HG03060 (cell line): Measurements from ENCODE around the gene SERPINB4.

ENCODE experiments used
- ATAC-seq: cut with Tn5 transposase; IDR thresholded peaks from one replicate; pipeline ENCODE4 v1.9.1; 2021; ENCODE audit warnings: low read depth, moderate number of reproducible peaks; ENCODE audit not compliant: unreplicated experiment

Gene SERPINB4

DNA sequence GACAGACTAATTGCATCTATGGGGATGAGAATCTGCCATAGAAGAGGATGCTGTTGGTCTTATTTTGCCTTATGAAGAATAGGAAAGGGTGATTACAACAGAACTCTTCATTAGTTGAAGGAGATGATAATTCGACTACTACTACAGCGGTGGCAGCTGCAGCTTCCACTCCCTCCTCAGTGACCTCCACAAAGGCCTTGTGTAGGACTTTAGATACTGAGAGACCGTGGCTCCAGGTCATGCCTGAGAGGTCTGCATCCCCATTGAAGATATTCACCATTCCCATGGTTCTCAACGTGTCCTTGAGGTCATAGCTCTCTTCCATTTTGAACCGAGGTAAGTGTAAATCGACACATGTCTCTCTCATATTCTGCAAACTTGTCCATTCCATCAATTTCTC is 6.4 kb downstream of the SERPINB4 start:
- no peak for ATAC-seq

DNA sequence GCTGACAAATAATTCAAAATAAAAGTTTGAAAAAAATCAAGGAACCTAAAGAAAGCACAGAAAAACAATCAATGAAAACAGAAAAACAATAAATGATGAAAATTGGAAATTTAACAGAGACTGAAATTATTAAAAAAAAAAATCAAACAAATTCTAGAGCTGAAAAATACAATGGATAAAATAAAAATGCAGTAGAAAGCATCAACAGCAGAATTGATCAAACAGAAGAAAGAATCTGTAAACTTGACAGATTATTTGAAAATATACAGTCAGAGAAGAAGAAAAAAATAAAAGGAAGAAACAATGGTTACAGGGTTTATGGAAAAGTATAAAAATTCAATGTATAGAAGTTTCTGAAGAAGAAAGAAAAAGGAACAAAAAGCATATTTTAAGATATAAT is 16.2 kb downstream of the SERPINB4 start:
- ATAC-seq: no peak

DNA sequence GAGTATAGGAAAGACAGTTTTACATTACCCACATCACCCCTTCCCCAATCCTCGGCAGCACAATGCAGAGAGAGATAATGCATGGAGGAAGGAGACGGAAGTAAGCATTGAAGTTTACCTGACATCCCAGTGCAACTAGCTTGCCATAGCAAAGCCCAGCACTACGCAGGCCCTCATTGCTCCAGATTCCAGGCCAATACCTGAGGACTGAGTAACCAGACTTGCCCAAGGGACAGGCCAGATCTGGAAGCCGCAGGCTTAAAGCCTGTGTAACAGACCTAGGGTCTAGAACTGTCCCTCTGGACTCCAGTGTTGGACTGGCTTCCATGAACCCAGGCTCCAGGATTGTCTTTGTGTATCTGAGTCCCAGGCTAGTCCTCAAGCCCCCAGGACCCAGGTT is 17.6 kb downstream of the SERPINB4 start:
- no peak for ATAC-seq

DNA sequence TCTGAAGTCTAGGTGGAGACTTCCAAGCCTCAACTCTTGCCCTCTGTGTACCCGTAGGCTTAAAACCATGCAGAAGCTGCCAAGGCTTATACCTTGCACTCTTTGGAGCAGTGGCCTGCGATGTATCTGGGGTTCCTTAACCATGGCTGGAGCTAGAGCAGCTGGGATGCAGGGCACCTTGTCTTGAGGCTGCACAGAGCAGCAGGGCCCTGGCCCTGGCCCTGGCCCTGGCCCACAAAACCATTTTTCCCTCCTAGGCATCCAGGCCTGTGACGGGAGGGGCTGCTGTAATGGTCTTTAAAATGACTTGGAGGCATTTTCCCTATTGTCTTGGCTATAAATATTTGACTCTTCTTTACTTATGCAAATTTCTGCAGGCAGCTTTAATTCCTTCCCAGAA is 19.2 kb downstream of the SERPINB4 start:
- ATAC-seq: no peak

DNA sequence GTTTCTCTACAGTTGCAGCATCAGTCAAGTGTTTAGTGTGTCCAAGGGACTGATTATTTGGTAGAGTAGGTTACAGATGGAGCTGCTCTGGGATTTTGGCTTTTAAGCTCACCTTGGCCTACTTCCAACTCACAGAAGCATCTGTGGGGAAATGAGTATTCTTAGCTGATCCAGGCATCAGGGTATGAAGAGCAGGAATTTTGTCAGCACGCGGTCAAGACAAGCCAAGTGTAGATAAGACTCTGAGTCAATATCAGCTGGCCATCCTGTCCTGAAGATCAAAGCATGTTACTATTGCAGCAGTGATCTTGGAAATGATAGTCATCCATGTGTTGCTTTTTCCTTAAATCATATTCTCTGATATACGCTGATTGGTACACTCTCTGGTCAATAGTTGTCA is 24.4 kb downstream of the SERPINB4 start:
- no peak for ATAC-seq

DNA sequence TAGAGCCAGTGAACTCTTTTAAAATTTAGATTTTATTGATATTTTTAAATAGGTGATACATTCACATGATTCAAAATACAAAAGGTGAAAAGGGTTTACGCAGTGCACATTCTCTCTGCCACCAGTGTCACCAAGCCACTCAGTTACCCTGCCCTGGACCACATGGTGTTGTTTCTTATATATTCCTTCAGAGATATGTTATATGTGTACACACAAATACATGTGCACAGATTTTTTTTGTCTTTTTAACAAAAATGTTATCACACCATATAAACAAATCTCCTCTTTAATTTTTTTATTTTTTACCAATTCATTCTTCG is 26.2 kb downstream of the SERPINB4 start:
- no peak for ATAC-seq

DNA sequence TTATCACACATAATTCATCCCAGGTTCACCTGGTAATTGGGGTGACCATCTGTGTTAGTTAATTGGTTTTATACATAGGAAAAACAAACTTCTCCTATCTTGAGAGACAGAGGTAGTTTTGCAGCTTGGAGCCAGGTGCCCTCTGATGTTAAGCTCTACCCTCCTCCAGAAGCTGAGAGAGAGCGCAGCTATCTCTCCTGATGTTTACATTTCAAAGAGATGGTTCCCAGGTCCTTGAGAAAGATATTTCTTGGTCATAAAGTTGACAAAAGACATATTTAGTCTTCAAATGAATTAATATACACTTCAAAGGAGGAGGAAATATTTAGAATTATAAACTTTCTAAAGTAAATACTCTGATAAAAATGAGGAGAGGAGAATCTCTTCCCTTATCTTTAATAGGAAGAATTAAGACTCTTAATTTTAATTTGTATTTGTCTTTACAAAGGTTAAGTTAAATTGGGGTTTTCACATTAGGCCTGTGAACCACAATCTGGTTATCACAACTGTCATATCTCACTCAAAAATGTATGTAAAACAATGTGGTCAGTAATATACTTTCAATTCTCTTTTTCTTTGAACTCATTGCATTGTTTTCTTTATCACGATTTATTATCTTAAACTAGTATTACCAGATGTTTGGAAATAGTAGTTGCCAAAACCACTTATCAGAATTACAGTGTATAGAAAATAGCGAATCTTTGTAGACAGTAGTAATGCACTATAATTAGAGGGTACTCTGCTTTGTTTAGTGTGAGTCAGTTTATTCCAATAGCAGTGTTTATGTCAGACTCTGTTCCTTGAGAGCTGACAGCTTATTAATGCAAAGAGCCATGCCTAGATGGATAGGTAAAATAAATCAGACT is 26.8 kb downstream of the SERPINB4 start:
- peak; percentile 80 for ATAC-seq

DNA sequence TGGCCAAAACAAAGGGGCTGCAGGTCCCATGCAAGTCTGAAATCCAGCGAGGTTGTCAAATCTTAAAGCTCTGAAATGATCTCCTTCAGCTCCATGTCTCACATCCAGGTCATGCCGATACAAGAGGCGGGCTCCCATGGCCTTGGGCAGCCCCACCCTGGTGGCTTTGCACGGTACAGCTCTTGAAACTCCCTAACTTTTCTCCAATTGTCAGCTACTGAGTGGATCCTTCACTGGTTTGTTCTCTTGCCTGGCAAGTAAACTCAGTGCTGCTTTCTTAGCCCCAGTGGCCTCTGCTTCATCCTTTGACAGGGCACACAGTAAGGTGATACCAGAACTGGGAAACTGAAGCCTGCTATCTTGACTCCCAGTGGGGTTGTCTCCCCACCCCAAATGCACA is 30.6 kb downstream of the SERPINB4 start:
- ATAC-seq: no peak

DNA sequence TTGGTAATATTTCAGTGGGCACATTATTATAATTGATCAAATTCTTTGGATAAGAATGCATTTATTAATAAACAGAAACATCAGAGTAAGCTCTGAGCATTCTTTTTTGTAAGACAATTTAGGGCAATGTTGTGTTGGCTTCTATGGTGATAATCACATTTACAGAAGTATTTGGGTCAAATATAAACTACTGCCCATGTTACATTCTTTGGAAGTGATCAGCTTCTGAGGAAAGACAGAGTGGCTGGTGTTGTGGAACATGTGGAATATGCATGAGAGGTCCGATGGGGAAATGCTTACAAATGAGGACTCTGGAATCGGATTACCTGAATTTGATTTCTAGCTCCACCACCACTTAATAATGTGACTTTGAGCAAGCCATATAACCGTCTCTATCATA is 37.5 kb downstream of the SERPINB4 start:
- ATAC-seq: no peak

DNA sequence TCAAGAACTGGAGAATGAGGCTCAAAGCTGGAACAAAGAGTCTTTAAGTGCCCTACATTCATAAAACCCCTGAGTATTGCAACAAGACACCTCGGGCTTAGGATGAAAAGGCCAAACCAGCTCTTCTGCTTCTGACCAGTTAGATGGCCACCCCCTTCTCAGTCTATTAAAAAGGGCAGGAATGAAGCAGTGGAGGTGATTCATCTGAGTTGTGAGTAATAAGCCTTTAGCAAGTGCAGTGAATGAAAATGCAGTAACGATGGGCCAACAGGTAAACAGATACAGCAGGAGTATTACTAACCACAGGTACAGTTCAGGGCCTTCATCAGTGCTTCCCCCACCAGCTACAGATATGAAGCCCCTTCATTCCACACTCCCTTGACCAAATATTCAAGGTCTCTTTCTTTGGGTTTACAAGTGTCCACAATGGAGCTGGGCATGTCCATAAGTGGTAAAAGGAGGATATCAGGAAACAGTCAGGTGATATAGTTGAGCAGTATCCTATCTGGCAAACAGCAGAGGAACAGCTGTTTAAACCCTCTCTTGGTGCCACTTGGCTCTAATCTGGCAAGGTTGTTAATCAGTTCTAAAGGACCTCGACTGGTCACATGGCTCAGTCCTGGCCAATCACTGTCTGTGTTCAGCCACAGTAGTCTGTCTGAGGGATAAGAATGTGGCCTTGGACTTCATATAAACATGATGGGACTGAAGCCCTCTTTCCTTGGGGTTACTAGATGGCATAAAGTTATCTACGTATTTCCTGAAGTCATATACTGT is 39.1 kb downstream of the SERPINB4 start:
- ATAC-seq: no peak

DNA sequence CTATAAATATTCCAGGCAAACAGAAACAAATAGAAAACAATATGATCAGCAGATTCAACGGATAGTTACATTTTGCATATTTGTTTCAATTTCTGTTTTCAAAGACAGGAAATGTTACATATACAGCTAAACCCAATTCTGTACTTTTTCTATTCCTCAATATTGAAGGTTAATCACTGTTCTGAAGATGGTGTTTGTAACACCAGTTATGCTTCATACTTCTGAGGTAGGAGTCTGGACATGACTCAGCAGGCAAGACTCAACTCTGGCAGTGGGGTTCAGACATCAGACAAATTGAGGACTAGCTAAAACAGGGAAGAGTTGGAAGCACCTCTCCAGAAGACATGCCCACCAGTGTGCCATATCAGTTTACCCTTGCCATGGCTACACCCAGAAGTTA is 40.3 kb downstream of the SERPINB4 start:
- ATAC-seq: peak; percentile 98

DNA sequence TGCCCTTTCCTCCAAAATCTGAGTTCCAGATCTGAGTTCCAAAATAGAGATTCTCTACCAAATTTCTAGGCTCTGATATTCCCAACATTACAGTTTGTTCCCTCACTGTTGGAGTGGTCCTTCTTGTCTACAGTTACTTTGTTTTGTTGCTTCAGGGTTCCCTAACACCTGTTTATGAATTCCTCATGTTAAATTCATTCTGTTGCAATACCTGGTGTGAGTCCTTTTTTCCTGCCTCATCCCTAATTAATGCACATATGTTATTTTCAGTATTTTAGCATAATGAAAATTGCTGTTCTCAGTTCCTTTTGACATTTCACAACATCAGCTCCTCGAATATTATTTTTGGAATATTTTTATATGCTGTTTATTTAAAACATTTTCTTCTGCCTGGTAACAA is 40.7 kb downstream of the SERPINB4 start:
- no peak for ATAC-seq

DNA sequence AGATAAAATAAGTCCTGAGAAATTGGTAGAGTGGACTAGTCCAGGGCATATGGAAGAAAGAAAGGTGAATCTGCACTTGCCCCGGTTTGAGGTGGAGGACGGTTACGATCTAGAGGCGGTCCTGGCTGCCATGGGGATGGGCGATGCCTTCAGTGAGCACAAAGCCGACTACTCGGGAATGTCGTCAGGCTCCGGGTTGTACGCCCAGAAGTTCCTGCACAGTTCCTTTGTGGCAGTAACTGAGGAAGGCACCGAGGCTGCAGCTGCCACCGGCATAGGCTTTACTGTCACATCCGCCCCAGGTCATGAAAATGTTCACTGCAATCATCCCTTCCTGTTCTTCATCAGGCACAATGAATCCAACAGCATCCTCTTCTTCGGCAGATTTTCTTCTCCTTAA is 47.1 kb downstream of the SERPINB4 start:
- ATAC-seq: no peak

DNA sequence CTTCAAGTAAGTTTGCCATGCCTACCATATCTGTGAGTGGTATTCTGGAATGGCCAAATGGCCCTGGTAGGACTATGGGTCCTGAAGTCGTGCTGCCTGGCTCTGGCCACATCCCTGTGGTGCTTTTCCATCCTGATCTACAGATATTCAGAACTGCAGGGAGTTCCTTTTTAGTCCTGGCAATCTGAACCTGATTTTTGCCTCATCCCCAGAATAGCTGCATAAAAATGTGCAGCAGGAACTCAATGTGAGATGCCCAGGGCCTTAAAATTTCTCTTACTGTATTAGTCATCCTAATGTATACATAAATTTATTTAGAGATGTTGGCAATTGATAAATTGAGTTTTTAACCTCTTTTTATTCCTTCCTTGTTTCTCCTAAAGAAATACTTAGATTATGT is 51.6 kb downstream of the SERPINB4 start:
- ATAC-seq: no peak

DNA sequence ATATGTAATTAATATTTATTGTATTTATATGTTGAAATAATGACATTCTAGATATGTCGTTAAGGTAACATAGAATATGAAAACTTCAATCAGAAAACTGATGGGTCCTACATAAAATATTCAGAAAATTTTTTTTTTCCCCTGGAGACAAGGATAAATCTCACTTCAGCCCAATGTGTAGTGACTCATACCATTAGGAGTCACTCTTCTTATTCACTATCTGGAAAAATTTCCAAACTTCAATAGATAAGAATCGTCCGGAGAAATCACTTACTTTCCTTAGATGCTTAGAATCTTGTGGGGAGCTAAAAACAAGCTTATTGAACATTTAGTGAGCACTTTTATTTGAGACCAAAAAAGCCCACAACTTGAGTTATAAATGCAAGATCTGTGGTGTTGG is 52.3 kb downstream of the SERPINB4 start:
- ATAC-seq: no peak

DNA sequence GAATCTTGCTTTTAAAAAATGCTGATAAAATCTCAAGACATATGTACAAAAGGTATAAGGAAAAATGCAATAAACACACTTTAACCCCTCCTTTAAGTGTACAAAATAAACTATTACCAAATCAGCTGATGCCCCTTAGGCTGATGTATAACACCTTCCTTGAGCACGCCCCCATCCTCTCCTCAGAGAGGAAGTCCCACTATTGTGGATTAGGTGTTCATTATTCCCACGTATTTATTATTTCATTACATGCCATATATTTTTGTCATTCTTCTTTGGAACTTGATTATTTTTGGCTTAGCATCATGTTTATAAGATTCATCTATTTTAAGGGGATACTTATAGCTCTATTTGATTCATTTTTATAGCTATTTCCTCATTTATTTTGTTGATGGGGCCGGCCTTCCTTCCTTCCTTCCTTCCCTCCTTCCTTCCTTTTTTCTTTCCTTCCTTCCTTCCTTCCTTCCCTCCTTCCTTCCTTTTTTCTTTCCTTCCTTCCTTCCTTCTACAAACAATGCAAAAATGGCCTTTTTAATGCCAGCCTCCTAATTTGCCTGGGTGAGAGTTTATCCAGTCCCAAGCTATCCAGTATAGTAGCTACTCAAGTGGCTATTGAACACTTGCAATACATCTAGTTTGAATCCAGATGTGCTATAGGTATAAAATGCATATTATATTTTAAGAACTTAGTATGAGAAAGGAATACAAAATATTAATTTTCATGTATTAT is 52.9 kb downstream of the SERPINB4 start:
- ATAC-seq: no peak

DNA sequence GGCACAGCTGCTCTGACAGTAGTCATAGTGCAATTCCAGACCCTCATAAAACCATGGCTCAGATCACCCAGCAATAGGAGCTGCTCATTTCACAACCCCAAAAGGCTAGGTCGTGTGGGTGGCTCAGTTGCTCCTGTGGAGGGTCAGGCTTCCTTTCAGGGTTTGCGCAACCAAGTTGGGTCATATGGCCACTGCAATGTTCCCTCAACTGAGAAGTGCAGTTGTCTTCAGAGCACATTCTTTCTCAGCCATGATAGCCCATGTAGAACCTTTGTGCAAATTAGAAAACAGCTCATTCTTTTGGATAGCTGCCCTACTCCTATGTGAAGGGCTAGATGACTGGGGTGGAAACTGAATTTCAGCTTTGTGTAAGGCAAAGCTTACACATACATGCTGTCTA is 53.7 kb downstream of the SERPINB4 start:
- ATAC-seq: no peak

DNA sequence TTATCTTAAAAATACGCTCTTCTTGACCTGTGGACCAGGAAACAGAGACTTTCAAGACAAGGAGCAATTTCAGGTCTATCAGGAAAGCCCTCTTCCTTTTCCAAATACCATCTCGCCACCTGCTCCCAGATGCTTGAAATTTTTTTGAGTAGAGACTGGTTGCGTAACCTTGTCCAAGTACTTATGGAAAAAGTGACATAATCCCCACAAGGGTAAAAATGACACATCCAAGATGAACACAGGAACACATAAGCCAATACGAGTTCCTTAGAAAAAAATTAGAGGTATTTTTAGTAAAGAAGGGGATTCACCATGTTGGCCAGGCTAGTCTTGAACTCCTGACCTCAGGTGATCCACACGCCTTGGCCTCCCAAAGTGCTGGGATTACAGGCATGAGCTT is 55.1 kb downstream of the SERPINB4 start:
- ATAC-seq: no peak
